AG09319 (cell line): ENCODE measurements around the gene C1orf159.

Experiments
- DNase-seq: peaks from one replicate; pipeline ENCODE4 v3.0.0-alpha.2; 2010; ENCODE audit warnings: low read depth; ENCODE audit errors: extremely low read depth
- CTCF ChIP-seq: IDR thresholded peaks from 2 replicates; pipeline ENCODE4 v1.5.1; 2011; ENCODE audit warnings: low read depth, mild to moderate bottlenecking, inconsistent platforms, low read length, moderate library complexity

The C1orf159 gene

GRCh38 chr1:1072849-1073742, 42.8 kb downstream of the C1orf159 start:
- DNase-seq = no peak
- TF ChIP-seq CTCF = no peak

- no peak for DNase-seq
- TF ChIP-seq CTCF = no peak
These were observed 43.5 kb downstream of the C1orf159 start for GRCh38 chr1:1072299-1072848.

- DNase-seq = no peak
- no peak for TF ChIP-seq CTCF
These were observed 44.2 kb downstream of the C1orf159 start for GRCh38 chr1:1071486-1072298.

- DNase-seq = no peak
- TF ChIP-seq CTCF = no peak
These were observed 45.9 kb downstream of the C1orf159 start for GRCh38 chr1:1069711-1070676.

- no peak for DNase-seq
- TF ChIP-seq CTCF = no peak
These were observed 46.7 kb downstream of the C1orf159 start for GRCh38 chr1:1069056-1069710.

GRCh38 chr1:1068517-1069055, 47.3 kb downstream of the C1orf159 start:
- TF ChIP-seq CTCF = no peak
- DNase-seq = no peak
